Thoracic aorta (tissue), 2 donors: ENCODE results near the gene MYO3B. TPM values are rescaled to one million over a fixed set of nuclear protein-coding genes. Genes with fewer than 3 reads are reported as not detected.
A peak's percentile ranks its signal among the peaks of the same experiment; 100 is the strongest.

Source experiments
- ATAC-seq: fragments of 150-250 bp; one replicate; pipeline ENCODE4 v1.8.0; 2017; ENCODE audit warnings: low read depth; ENCODE audit not compliant: insufficient number of reproducible peaks, low FRiP score
- DNase-seq: peaks from one replicate; pipeline ENCODE4 v3.0.0-alpha.2; 2020; ENCODE audit warnings: low spot score
- H3K27ac ChIP-seq, 2 donors: fragments of 200-600 bp; sonication (generic); 1 replicate in 1 of 2; 2 replicates in 1 of 2; pipeline ENCODE4 v1.5.1; 2016; ENCODE audit warnings: mild to moderate bottlenecking in 2 of 2, moderate library complexity in 2 of 2
- H3K27me3 ChIP-seq: fragments of 200-600 bp; sonication (generic); replicated peaks from 2 replicates; pipeline ENCODE4 v1.6.0; 2016; ENCODE audit warnings: mild to moderate bottlenecking; ENCODE audit not compliant: insufficient read depth
- H3K36me3 ChIP-seq: fragments of 200-600 bp; sonication (generic); one replicate; pipeline ENCODE4 v1.5.1; 2016
- H3K4me1 ChIP-seq, 2 donors: fragments of 200-600 bp; sonication (generic); 1 replicate in 1 of 2; 2 replicates in 1 of 2; pipeline versions ENCODE4 v1.5.1 to v1.6.0; 2016; ENCODE audit warnings: low read depth in 2 of 2, mild to moderate bottlenecking in 1 of 2; ENCODE audit not compliant: control insufficient read depth in 1 of 2
- H3K4me3 ChIP-seq: fragments of 200-600 bp; sonication (generic); 2 replicates; pipeline ENCODE4 v1.5.1; 2016; ENCODE audit warnings: mild to moderate bottlenecking
- H3K9me3 ChIP-seq: fragments of 200-600 bp; sonication (generic); 2 replicates; pipeline ENCODE4 v1.5.1; 2016
- total RNA-seq, 2 donors: library from RNA; depleted of rRNA; stranded (reverse); fragments of >200 nt; gene quantifications; one replicate each; pipeline versions ENCODE4 v1.1.0 to v1.2.3, GENCODE V29; 2016
- TF ChIP-seq, protein P1 (sequence below): fragments of 200-600 bp; sonication (generic); IDR thresholded peaks from one replicate; pipeline ENCODE4 v1.5.1; 2019; ENCODE audit warnings: antibody characterized with exemption

The MYO3B gene
- total RNA-seq, 2 donors from 2014 or later: not detected

DNA sequence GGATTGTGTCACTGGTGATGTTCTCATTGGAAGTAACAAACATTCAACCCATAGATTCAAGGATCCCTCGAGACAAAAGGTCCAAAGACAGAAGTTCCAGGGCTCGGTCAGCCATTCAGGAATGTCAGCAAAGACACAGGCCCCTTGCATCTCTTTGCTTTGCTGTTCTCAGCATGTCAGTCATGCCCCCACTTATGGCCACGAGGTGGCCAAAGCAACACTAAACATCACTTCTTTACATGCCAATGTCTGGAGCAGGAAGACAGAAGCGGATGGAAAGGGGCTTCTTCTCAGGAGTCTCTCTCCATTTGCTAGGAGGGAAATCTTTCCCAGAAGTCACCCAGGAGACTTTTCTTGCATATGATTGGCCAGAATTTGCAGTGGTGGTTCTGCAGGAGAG, 345.6 kb downstream of the MYO3B start:
- Histone ChIP-seq H3K36me3 (no peaks in the 10 kb centered on the region), H3K4me1 (peaks cover 8 to 34% of the 10 kb centered on the region in 2 donors), H3K4me3 (no peak overlapping the region), H3K9me3 (no peaks in the 10 kb centered on the region), H3K27ac (no peak overlapping the region), H3K27me3 (no peaks in the 10 kb centered on the region)
- no peak for DNase-seq
- no peak for ATAC-seq
- TF ChIP-seq, protein P1, sequence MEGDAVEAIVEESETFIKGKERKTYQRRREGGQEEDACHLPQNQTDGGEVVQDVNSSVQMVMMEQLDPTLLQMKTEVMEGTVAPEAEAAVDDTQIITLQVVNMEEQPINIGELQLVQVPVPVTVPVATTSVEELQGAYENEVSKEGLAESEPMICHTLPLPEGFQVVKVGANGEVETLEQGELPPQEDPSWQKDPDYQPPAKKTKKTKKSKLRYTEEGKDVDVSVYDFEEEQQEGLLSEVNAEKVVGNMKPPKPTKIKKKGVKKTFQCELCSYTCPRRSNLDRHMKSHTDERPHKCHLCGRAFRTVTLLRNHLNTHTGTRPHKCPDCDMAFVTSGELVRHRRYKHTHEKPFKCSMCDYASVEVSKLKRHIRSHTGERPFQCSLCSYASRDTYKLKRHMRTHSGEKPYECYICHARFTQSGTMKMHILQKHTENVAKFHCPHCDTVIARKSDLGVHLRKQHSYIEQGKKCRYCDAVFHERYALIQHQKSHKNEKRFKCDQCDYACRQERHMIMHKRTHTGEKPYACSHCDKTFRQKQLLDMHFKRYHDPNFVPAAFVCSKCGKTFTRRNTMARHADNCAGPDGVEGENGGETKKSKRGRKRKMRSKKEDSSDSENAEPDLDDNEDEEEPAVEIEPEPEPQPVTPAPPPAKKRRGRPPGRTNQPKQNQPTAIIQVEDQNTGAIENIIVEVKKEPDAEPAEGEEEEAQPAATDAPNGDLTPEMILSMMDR: no peak

DNA sequence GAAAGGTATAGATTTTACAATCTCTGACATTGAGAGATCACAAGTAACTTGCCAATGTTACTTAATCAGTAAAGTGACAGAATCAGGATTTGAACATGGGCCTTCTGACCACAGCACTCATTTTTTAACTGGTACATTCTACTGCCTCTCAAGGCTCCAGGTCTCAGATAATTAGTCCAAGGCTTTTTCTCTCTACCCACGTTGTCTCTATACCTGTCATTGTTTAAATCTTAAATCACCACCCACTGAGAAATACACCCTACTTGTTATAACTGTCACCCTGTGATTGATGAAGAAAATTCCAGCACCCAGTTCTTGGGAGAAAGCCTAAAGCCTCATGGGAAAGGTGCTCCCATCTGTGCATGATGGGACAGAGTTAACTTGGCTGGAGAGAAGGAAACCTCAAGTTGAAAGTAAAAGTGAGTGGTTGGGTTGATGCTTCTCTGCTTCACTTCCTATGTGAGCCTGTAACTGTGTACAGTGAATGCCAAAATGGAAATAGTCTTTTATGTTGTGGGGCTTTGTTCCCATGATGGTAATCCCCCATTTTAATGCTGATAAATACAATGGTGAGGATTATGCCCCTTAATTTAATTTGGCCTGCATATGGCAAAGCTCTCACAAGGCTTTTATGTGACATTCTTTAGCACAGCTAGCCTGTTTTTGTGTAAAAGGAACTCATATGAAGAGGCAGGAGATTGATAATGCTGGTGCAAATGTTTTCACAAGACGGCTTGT, 347.1 kb downstream of the MYO3B start:
- Histone ChIP-seq H3K27me3 (no peaks in the 10 kb centered on the region), H3K4me1 (peaks cover 12 to 45% of the 10 kb centered on the region in 2 donors), H3K4me3 (no peak overlapping the region), H3K36me3 (no peaks in the 10 kb centered on the region), H3K27ac (peak overlapping the region; percentile 23 to 31), H3K9me3 (no peaks in the 10 kb centered on the region)
- ATAC-seq (no peak), DNase-seq (no peak)
- TF ChIP-seq, protein P1: no peak

DNA sequence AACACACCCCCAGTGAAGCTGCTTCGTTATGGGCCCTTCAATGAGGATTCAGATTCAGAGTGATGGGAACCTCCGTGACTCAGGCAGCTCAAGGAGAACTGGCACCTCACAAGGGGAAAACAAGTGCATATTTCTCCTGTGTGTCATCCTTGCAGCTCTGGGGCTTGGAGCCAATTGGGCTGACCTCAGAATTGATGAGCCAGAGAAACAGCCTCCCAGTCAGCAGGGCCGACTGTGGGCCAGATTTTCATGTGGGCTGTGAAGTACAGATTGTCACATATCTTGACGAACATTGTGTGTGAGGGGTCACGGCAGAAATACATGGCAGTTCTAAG, 347.6 kb downstream of the MYO3B start:
- H3K27me3 ChIP-seq: no peaks in the 10 kb centered on the region
- H3K27ac ChIP-seq: peak overlapping the region; percentile 13 to 31
- no peak overlapping the region for H3K4me3 ChIP-seq
- no peaks in the 10 kb centered on the region for H3K9me3 ChIP-seq
- no peaks in the 10 kb centered on the region for H3K36me3 ChIP-seq
- ATAC-seq: peak; percentile 95
- peaks cover 14 to 50% of the 10 kb centered on the region in 2 donors for H3K4me1 ChIP-seq
- TF ChIP-seq, protein P1: no peak
- DNase-seq: peak; percentile 76

DNA sequence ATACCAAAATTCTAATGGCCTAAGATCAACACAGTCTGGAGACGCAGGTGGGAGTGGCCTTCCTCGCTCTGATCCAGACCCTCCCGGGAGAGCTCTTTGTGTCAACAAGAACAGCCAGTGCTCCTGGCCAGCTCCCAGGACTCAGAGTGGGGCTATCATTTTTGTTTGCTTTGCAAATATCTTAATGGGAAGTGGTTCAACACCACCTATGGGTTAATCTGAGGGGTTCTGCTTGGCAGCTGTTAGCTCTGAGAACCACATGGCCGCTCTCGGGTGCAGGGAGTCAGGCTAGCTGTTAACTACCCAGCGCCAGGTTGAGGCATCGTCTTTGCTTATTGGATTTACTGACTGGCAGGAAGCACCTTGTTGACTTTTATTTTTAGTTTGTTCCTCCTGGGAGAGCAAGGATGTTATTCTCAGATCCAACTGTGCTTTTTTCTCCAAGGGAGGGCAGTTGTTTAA, 352.4 kb downstream of the MYO3B start:
- Histone ChIP-seq H3K9me3 (no peaks in the 10 kb centered on the region), H3K36me3 (no peaks in the 10 kb centered on the region), H3K4me1 (peaks cover 14 to 47% of the 10 kb centered on the region in 2 donors), H3K27me3 (no peaks in the 10 kb centered on the region), H3K4me3 (peak overlapping the region; percentile 14), H3K27ac (peak overlapping the region in 1 of 2 donors; percentile 16)
- ATAC-seq (peak; percentile 32), DNase-seq (peak; percentile 23)
- TF ChIP-seq, protein P1: no peak

DNA sequence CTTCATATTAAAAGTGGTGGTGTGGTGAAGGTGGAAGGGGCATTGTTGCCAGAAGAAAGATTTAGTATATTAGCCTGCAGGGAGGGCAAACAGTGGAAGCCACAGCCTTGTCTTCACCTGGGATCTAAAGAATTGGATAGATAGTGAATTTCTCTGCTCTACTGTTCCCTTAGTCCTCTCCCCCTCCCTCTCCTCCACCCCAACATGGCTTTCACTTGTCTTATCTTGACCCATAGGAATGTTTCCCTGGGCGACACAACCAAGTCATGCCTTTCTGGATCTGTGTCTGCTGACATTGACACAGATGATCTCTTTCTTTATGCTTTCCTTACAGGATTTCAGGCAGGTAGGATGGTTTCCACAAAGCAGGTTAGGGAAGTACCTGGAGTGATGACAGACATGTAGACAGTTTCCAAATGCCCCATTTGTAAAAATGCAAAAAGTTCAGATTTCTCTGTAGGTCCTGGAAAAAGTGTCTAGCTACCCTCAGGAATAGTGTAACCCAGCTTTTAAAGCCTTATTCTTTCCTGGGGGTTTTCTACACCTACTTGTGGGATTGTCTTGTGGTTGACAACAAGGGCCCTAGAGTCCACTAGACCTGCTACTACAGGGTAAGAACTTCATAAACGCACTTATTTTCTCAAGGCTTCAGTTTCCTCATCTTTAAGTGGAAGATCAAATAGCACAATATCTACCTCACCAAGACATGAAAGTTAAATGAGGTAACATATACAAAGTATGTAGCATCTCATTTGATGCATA, 353.0 kb downstream of the MYO3B start:
- DNase-seq: no peak
- H3K4me1 ChIP-seq: peaks cover 10 to 41% of the 10 kb centered on the region in 2 donors
- H3K36me3 ChIP-seq: no peaks in the 10 kb centered on the region
- peak overlapping the region; percentile 14 for H3K4me3 ChIP-seq
- no peak for ATAC-seq
- no peaks in the 10 kb centered on the region for H3K9me3 ChIP-seq
- TF ChIP-seq, protein P1: no peak
- H3K27me3 ChIP-seq: no peaks in the 10 kb centered on the region
- H3K27ac ChIP-seq: peak overlapping the region in 1 of 2 donors; percentile 16
